ENCODE measurements around the gene UBE2K.
"Not testable (repeated sequence)": the region's sequence is repeated elsewhere in the genome, so short reads cannot be mapped to it uniquely, and the experiment has no call there.

GRCh38 chr4:39681003-39681402, 16.9 kb upstream of the UBE2K start:
- not testable (repeated sequence) for TF ChIP-seq CTCF (IDR thresholded peaks at IDR 0.05 in 4 of 5, conservative IDR thresholded peaks at IDR 0.05 in 1 of 5); POLR2A (IDR thresholded peaks at IDR 0.05)
